AG04449 (cell line): ENCODE measurements around the gene SLC46A1.

ENCODE experiments used
- CTCF ChIA-PET: fragments of 350-600 bp; formaldehyde crosslinking; extraction: SDS; loops from one replicate; lab custom pipeline; 2021; ENCODE audit warnings: antibody characterized with exemption; lab: Yijun Ruan, JAX
- POLR2A ChIA-PET: fragments of 400-600, 350-600 bp; formaldehyde crosslinking; extraction: SDS; loops from one replicate; lab custom pipeline; 2020; ENCODE audit warnings: antibody characterized with exemption, inconsistent platforms; lab: Yijun Ruan, JAX
- DNase-seq: peaks from one replicate; pipeline ENCODE4 v3.0.0-alpha.2; 2010; ENCODE audit warnings: low read depth, low spot score
- H3K4me3 ChIP-seq: 2 replicates; pipeline ENCODE4 v1.5.1; 2011; ENCODE audit warnings: low read depth, mild to moderate bottlenecking, control low read depth, low read length
- TF ChIP-seq, protein P1 (sequence below): IDR thresholded peaks from one replicate; pipeline ENCODE4 v1.5.1; 2011; ENCODE audit warnings: mild to moderate bottlenecking, moderate library complexity, low read length, control low read depth, inconsistent platforms; ENCODE audit not compliant: insufficient read depth; ENCODE audit errors: missing control alignments

SLC46A1 gene

DNA sequence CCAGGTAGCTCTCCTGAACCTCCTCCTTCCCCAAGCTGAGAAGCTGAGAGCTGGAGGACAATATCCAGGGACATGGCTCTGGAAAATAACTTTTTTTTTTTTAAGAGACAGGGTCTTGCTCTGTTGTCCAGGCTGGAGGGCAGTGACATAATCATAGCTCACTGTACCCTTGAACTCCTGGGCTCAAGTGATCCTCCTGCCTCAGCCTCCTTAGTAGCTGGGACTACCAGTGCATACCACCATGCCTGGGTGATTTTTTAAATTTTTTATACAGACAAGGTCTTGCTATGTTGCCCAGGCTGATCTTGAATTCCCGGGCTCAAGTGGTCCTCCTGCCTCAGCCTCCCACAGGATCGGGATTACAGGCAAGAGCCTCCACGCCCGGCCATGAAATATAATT is 6.2 kb downstream of the SLC46A1 start:
- H3K4me3 ChIP-seq: no peak overlapping the region
- ChIA-PET CTCF (interaction anchor here (0.9 to 5.0 kb wide), 2 partner anchors 9 to 16 kb away, joined by 3 to 30 read pairs; no protein-coding TSS in a partner anchor), POLR2A (no interaction called here)
- no peak for DNase-seq
- TF ChIP-seq, protein P1, sequence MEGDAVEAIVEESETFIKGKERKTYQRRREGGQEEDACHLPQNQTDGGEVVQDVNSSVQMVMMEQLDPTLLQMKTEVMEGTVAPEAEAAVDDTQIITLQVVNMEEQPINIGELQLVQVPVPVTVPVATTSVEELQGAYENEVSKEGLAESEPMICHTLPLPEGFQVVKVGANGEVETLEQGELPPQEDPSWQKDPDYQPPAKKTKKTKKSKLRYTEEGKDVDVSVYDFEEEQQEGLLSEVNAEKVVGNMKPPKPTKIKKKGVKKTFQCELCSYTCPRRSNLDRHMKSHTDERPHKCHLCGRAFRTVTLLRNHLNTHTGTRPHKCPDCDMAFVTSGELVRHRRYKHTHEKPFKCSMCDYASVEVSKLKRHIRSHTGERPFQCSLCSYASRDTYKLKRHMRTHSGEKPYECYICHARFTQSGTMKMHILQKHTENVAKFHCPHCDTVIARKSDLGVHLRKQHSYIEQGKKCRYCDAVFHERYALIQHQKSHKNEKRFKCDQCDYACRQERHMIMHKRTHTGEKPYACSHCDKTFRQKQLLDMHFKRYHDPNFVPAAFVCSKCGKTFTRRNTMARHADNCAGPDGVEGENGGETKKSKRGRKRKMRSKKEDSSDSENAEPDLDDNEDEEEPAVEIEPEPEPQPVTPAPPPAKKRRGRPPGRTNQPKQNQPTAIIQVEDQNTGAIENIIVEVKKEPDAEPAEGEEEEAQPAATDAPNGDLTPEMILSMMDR: no peak

DNA sequence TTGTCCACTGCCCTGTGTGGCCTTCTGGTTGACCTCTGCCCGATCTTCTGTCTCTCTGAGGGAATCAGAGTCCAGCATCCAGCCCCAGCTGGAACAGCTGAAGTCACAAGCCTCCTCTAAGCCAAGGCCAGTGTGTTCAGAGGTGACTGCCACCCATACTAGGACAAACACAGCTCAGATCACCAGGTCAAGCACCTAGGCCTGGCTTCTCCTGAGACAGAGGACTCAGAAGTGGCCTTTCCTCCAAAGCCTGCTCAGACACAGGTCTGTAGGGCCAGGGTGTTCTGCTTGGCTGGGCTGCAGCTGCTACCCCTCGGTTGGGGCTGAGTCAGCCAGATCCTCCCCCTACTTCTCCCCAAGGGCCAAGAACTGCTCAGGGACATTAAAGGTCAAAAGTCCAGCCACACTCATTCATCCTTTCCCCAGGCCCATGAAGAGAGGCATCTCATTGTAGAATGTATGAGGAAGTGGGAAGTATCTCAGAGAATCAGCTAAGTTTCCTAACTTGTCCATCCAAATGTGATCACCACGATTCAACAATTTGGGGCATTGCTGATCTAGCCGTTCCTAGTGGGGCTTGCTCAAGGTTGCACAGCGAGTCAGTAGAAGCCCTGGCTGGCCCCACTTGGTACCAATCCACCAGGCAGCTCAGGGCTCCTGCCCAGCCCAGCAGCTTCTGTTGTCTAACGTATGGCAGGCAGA is 7.6 kb downstream of the SLC46A1 start:
- TF ChIP-seq, protein P1: no peak
- ChIA-PET POLR2A (no interaction called here), CTCF (interaction anchor here (1.0 to 5.0 kb wide), 3 partner anchors 18 to 49 kb away, joined by 3 to 30 read pairs (median 3); no protein-coding TSS in a partner anchor)
- H3K4me3 ChIP-seq: no peak overlapping the region
- DNase-seq: no peak

DNA sequence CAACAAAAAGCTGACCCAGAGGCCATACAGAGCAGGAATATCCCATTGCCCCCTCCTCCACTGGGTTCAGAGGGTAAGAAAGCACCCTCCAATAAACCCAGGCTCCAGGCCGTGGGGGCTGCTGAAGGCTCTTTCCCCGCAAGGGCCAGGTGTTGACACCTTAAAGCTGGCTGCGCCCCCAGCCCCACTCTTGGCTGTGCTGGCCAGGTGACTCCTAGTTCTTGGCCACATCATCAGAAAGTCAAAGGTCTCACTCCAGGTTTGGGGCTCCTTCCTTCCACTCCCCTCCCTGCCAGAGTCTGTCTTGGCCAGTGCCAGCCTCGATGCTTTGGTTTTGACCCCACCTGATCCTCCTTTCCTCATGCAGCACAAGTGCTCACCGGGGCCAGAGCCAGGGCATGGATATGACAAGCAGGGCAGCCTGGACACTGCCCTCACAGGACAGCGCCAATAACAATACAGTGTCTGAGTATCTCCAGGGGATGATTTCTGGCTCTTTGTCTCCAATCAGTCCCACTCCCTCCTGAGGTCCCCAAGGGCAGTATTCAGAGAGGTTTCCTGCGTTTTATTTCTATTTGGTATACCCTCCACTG is 8.2 kb downstream of the SLC46A1 start:
- DNase-seq: no peak
- TF ChIP-seq, protein P1: no peak
- CTCF ChIA-PET: interaction anchor here (0.9 to 5.0 kb wide), 3 partner anchors 9 to 48 kb away, joined by 3 to 30 read pairs (median 3); no protein-coding TSS in a partner anchor
- POLR2A ChIA-PET: no interaction called here
- H3K4me3 ChIP-seq: no peak overlapping the region

DNA sequence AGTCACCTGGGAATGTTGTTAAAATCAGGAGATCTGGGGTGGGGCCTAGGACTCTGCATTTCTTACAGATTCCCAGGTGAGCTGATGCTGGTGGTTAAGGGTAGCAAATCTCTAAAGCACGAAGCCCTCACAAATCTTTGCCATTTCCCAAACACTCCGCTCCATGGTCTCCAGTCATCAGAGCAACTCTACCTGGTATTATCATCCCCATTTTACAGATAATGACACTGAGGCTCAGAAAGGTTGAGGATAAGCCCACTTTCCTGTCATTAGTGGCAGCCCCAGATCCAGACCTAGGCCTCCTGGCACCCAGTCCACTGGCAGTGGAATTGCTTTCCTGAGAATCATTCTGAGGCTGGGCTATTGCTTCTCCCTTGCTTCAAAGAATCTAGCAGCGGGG is 8.7 kb downstream of the SLC46A1 start:
- ChIA-PET CTCF (interaction anchor here (0.9 to 5.0 kb wide), 3 partner anchors 9 to 47 kb away, joined by 3 to 30 read pairs (median 3); no protein-coding TSS in a partner anchor), POLR2A (no interaction called here)
- no peak overlapping the region for H3K4me3 ChIP-seq
- TF ChIP-seq, protein P1: no peak
- no peak for DNase-seq

DNA sequence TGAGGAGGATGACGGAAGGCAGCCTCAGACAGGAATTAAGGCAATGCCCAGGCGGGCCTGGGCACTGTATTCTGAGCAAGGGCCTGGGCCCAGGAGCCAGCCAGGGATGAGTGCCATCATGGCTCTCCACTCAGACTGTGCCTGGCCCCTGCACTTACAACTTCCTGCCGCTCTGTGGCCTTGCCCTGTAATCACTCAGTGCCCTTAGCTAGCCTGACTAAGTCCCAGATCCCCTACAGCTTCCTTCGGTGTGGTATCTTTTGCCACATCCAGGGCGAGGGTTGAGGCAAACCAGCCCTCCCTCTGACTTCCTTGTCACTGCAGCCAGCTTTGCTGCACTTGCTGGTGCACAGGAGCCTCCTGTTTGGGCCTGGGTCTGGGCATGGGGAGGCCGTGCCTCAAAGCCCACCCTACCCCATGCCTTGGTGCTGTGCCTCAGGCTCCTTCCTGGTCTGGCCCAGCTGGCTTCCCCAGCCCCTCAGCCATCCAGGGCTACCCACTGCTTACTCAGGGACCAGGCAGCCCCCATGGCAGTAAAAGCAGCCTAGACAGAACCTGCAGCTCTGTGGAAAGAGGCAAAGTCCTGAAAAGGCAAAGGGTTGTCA is 9.3 kb downstream of the SLC46A1 start:
- CTCF ChIA-PET: interaction anchor here (0.9 kb wide), 1 partner anchor 10 kb away, joined by 3 read pairs; no protein-coding TSS in a partner anchor
- H3K4me3 ChIP-seq: no peak overlapping the region
- no peak for DNase-seq
- TF ChIP-seq, protein P1: no peak
- POLR2A ChIA-PET: no interaction called here

DNA sequence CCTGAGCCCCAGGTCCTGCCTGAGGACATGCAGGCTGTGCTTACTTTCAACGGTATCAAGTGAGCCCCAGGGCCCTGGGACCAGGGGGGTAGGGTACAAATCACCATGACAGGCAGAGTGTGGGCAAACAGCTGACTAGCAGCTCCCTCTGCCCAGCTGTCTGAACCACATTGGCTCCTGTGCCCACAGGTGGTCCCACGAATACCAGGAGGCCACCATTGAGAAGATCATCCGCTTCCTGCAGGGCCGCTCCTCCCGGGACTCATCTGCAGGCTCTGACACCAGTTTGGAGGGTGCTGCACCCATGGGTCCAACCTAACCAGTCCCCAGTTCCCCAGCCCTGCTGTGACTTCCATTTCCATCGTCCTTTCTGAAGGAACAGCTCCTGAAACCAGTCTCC is 10.0 kb downstream of the SLC46A1 start:
- ChIA-PET POLR2A (no interaction called here), CTCF (no interaction called here)
- TF ChIP-seq, protein P1: no peak
- no peak overlapping the region for H3K4me3 ChIP-seq
- no peak for DNase-seq
